Tibial artery (tissue), 4 donors: Measurements from ENCODE around the gene BPNT1.
"Not testable (repeated sequence)": the region's sequence is repeated elsewhere in the genome, so short reads cannot be mapped to it uniquely, and the experiment has no call there.

Experiments
- DNase-seq, 2 donors: peaks; one replicate each; pipeline ENCODE4 v3.0.0-alpha.2; 2019
- H3K27ac ChIP-seq, 2 donors: fragments of 200-600 bp; sonication (generic) in 1 of 2; 1 replicate in 1 of 2; 2 replicates in 1 of 2; pipeline ENCODE4 v1.5.1; 2018 to 2019; ENCODE audit warnings: mild to moderate bottlenecking in 1 of 2
- H3K27me3 ChIP-seq, 2 donors: fragments of 200-600 bp; sonication (generic) in 1 of 2; one replicate each; pipeline versions ENCODE4 v1.5.1 to v1.6.0; 2016 to 2019
- H3K36me3 ChIP-seq, 3 donors: fragments of 200-600 bp; sonication (generic) in 2 of 3; one replicate each; pipeline ENCODE4 v1.5.1; 2016 to 2019; ENCODE audit warnings: mild to moderate bottlenecking in 2 of 3
- H3K4me1 ChIP-seq, 4 donors: fragments of 200-600 bp; sonication (generic) in 2 of 4; 1 replicate in 3 of 4; 2 replicates in 1 of 4; pipeline ENCODE4 v1.5.1; 2016 to 2019
- H3K4me3 ChIP-seq, 2 donors: fragments of 200-600 bp; sonication (generic) in 1 of 2; 1 replicate in 1 of 2; 2 replicates in 1 of 2; pipeline ENCODE4 v1.5.1; 2018 to 2019; ENCODE audit warnings: mild to moderate bottlenecking in 2 of 2
- H3K9me3 ChIP-seq, 3 donors: fragments of 200-600 bp; sonication (generic) in 1 of 3; one replicate each; pipeline ENCODE4 v1.5.1; 2016 to 2019
- intact Hi-C: fragments of 100-400 bp; cut with DNase I; formaldehyde crosslinking; loops from one replicate; pipeline ENCODE4 v1.15.0; 2023; ENCODE audit warnings: low total_unique reads
- TF ChIP-seq, protein P1 (sequence below), 2 experiments: fragments of 200-600 bp in 1 of 2; fragments of 450-650 bp in 1 of 2; IDR thresholded peaks; one replicate each; pipeline ENCODE4 v1.5.1; 2017 to 2019; ENCODE audit warnings: antibody characterized with exemption in 2 of 2, mild to moderate bottlenecking in 1 of 2, moderate library complexity in 1 of 2

BPNT1 gene

DNA sequence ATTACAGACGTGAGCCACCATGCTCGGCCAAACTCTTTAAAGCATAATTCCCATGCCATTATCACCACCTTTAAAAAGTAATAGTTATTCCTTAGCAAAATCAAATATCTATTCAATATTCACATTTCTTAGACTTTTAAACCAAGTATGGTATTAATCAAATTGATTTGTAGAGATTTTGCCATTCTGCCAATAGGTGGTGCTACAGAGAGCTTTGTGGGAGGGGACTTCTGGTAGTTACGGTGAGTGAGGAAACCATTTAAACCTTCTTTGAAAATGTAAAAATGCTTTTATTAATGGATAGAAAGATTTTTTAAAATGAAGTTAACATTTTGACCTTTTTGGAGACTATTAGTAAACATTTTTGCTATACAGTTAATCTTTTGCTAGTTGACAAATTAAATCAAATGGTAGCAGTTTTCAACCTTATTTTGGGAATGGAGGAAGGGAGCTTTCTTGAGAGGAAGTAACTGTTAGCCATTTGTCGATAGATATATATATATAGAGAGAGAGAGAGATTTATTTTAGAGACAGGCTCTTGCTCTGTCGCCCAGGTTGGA lies 23.6 kb upstream of the BPNT1 start:
- Histone ChIP-seq H3K4me3 (no peak overlapping the region), H3K4me1 (peaks cover 0 to 3% (median 0%) of the 10 kb centered on the region in 4 donors), H3K27ac (no peak overlapping the region), H3K36me3 (peaks cover 48 to 83% (median 59%) of the 10 kb centered on the region in 3 donors), H3K9me3 (no peaks in the 10 kb centered on the region), H3K27me3 (no peaks in the 10 kb centered on the region)
- DNase-seq = no peak
- intact Hi-C loops = no loop called here
- TF ChIP-seq, protein P1, sequence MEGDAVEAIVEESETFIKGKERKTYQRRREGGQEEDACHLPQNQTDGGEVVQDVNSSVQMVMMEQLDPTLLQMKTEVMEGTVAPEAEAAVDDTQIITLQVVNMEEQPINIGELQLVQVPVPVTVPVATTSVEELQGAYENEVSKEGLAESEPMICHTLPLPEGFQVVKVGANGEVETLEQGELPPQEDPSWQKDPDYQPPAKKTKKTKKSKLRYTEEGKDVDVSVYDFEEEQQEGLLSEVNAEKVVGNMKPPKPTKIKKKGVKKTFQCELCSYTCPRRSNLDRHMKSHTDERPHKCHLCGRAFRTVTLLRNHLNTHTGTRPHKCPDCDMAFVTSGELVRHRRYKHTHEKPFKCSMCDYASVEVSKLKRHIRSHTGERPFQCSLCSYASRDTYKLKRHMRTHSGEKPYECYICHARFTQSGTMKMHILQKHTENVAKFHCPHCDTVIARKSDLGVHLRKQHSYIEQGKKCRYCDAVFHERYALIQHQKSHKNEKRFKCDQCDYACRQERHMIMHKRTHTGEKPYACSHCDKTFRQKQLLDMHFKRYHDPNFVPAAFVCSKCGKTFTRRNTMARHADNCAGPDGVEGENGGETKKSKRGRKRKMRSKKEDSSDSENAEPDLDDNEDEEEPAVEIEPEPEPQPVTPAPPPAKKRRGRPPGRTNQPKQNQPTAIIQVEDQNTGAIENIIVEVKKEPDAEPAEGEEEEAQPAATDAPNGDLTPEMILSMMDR (IDR thresholded peaks at IDR 0.05) = peak; percentile 23 to 46

DNA sequence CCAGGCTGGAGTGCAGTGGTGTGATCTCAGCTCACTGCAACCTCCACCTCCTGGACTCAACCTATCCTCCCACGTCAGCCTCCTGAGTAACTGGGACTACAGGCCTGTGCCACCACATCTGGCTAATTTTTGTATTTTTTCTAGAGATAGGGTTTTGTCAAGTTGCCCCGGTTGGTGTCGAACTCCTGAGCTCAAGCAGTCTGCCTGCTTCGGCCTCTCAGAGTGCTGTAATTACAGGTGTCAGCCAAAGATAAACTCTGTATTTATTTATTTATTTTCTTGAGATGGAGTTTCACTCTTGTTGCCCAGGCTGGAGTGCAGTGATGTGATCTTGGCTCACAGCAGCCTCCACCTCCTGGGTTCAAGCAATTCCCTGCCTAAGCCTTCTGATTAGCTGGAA lies 23.0 kb upstream of the BPNT1 start:
- H3K27ac ChIP-seq, H3K4me3 ChIP-seq, H3K4me1 ChIP-seq, H3K27me3 ChIP-seq, H3K9me3 ChIP-seq, intact Hi-C loops, DNase-seq: not testable (repeated sequence)
- peaks cover 53 to 88% (median 63%) of the 10 kb centered on the region in 3 donors for H3K36me3 ChIP-seq

DNA sequence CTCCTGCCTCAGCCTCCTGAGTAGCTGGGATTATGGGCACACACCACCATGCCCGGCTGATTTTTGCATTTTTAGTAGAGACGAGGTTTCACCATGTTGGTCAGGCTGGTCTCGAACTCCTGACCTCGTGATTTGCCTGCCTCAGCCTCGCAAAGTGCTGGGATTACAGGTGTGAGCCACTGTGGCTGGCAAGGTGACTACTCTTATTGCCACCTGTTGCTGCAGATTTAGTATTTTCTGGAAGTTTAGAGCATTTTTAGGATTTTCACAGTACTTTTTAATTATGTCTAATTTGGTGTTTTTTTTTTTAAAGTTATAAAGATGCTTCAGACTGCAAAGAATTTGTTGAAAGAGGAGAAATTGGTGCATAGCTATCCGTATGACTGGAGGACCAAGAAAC lies 20.9 kb upstream of the BPNT1 start:
- H3K4me1 ChIP-seq, H3K27ac ChIP-seq, DNase-seq, intact Hi-C loops, H3K9me3 ChIP-seq, H3K4me3 ChIP-seq, H3K27me3 ChIP-seq: not testable (repeated sequence)
- H3K36me3 ChIP-seq = peaks cover 69 to 88% (median 70%) of the 10 kb centered on the region in 3 donors

DNA sequence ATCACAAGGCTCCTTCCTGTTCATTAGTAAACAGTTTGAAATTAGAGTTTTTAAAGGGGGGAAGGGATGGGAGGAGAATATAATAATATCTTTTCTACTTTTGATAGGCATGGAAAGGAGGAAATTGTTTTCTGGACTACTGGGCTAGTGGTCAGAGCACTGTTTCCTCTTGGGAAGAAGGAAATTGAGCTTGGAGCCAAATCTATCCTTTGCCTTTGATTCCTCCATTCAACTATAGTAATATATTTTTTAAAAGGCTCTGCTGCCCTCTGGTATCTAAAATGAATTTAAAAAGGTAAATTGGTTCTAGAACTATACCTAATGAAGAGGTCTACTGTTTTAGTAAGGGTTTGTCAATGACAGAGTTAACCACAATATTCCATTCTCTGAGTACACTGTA lies 10.2 kb upstream of the BPNT1 start:
- H3K27me3 ChIP-seq = no peaks in the 10 kb centered on the region
- peaks cover 56 to 79% (median 64%) of the 10 kb centered on the region in 3 donors for H3K36me3 ChIP-seq
- no peak for DNase-seq
- no peaks in the 10 kb centered on the region for H3K9me3 ChIP-seq
- no peak overlapping the region for H3K4me3 ChIP-seq
- peaks cover 0 to 13% (median 10%) of the 10 kb centered on the region in 4 donors for H3K4me1 ChIP-seq
- H3K27ac ChIP-seq = no peak overlapping the region
- TF ChIP-seq, protein P1 (IDR thresholded peaks at IDR 0.05) = no peak
- intact Hi-C loops = no loop called here

DNA sequence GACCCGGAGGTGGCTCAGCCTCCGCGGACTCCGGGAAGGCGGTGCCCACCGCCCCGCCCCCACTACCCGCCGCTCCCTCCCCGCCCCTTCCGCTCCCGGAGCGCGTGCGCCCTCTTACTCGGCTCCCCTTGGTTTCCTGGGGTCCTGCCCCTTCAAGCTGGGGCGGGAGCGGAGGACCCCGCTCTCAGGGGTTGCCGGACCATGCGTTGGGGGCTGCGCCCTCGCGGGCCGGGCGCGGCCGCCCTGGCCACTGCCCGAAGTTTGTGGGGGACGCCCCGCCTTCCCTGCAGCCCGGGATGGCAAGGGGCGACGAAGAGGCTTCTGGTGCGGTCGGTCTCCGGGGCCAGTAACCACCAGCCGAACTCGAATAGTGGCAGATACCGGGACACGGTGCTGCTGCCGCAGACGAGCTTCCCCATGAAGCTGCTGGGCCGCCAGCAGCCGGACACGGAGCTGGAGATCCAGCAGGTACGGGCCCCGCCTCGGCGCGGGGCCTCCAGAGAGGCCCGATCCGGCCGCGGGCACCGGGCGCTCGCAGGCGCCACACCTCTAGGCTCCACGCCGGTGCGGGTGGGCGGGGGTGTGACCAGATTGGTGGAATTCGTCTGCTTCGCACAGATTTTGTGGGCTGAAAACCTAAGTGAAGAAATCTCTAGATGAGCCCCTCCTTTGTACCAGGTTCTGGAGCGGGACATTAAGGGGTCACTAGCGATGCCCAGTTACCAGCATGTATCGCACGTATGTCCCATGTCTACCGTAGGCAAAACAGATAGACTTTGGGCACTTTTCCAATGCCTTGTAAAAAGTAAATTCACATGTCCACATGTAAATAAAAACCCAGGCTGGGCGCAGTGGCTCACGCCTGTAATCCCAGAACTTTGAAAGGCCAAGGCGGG lies 4.7 kb upstream of the BPNT1 start, which contains the start of gene IARS2:
Gene IARS2 (plus strand): TSS at position 117 of the 896 bp plus-strand sequence. CDS start 85 bp downstream, at position 202.
- H3K4me1 ChIP-seq = peaks cover 0 to 15% (median 11%) of the 10 kb centered on the region in 4 donors
- no peaks in the 10 kb centered on the region for H3K27me3 ChIP-seq
- intact Hi-C loops = loop anchor here (5.0 kb wide), 1 partner anchor 47 kb away; the partner anchor contains the start of gene EPRS1
- TF ChIP-seq, protein P1 (IDR thresholded peaks at IDR 0.05) = no peak
- peaks cover 13 to 26% (median 21%) of the 10 kb centered on the region in 3 donors for H3K36me3 ChIP-seq
- no peaks in the 10 kb centered on the region for H3K9me3 ChIP-seq
- H3K4me3 ChIP-seq = peak within 1 kb of the TSS; percentile 72 to 87
- peak within 1 kb of the TSS; percentile 83 to 89 for H3K27ac ChIP-seq
- DNase-seq = peak; percentile 86 to 92

DNA sequence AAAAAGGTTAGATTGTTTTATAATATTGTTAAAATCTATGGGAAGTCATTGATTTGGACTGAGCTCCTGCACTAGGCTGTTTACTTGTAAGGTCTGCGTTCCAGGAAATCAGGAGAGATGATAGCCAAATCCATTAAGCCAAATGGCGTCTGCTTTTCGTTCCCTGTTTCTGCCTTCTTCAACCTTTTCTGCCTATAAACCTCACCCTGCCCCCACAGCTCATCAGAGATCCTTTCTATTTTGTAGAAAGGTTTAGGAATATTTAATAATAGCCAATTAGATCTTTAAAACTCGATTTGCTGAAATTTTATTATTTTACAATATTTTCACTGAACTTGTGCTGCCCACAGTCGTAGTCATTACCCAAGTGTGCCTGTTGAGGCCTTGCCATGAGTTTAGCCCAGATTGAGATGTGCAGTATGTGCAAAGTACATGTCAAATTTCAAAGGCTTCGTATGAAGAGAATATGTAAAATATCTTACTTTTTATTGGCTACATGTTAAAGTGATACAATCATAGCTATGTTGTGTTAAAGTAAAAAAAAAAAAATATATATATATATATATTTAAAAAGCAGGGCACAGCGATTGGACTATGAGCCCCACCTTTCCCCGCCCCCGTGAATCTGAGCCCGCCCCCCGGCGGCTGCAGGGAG lies 3.9 kb upstream of the BPNT1 start:
- Histone ChIP-seq H3K4me3 (peak overlapping the region; percentile 72 to 87), H3K9me3 (no peaks in the 10 kb centered on the region), H3K27ac (peak overlapping the region; percentile 83 to 89), H3K27me3 (no peaks in the 10 kb centered on the region), H3K4me1 (peaks cover 0 to 18% (median 11%) of the 10 kb centered on the region in 4 donors), H3K36me3 (peaks cover 13 to 20% (median 19%) of the 10 kb centered on the region in 3 donors)
- DNase-seq = no peak
- intact Hi-C loops = loop anchor here (5.0 kb wide), 1 partner anchor 46 kb away; the partner anchor contains the start of gene EPRS1
- TF ChIP-seq, protein P1 (IDR thresholded peaks at IDR 0.05) = no peak
